Measurements from ENCODE around the gene LTBP3.

LTBP3 gene

GRCh38 chr11:65553301-65554001 is 4.7 kb downstream of the LTBP3 start:
- no peak for DNase-seq

- DNase-seq, result no peak
Observed at GRCh38 chr11:65552388-65552951, 5.7 kb downstream of the LTBP3 start.

DNA sequence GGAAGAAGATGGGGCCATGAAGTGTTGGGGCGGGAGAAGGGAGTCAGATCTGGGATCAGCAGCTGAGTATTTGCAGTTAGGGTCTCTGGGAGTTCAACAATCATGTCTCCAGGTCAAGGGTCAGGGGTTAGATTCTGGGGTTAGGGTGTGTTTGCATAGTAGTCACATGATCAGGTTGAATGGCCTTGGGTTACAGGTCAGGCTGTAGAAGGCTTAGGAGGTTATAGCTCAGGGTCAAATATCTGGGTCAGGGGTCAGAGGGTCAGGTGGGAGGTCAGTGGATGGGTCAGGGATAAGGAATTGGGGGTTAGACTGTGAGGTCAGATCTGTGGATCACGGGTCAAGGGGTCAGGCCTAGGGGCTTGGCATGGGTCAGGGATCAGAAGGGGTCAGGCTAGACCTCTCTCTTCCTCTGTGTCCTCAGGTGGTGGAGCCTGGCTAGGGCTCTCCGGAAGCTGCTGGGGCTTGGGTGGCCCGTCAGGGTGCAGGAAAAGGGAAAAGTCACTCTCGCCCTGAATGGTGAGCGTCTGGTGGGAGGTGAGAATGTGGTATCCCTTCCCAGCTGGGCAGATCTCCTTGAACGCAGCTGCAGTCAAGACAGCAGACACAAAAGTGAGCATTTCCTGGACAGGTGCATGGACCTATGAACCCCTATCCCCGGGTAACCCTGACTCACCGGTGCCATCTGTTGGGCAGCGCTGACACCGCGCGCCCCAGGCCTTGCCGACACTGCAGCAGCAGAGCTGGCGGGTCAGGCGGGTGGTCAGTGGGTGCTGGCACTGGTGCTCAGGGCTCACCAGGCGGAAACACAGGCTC is 6.4 kb downstream of the LTBP3 start:
- no peak for DNase-seq

GRCh38 chr11:65549096-65549495 is 9.1 kb downstream of the LTBP3 start:
- no peak for DNase-seq

DNA sequence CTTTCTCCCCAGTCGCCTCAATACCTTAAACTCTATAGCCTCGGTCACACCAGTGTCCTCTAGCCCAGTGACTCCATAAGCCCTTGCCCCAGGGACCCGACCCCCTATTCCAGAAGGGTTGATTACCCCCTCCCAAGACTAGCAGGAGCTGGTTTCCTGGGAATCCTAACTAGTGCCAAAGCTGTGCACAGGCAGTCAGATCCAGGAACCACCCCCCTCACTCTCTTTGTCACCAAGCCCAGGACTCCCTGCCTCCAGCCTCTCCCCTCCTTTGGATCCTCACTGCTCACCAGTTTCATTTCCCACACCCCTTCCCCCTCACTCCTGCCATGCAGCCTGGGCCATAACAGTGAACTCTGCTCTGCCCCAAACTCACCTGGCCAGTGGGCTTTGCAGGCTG is 9.8 kb downstream of the LTBP3 start:
- DNase-seq, result no peak

DNA sequence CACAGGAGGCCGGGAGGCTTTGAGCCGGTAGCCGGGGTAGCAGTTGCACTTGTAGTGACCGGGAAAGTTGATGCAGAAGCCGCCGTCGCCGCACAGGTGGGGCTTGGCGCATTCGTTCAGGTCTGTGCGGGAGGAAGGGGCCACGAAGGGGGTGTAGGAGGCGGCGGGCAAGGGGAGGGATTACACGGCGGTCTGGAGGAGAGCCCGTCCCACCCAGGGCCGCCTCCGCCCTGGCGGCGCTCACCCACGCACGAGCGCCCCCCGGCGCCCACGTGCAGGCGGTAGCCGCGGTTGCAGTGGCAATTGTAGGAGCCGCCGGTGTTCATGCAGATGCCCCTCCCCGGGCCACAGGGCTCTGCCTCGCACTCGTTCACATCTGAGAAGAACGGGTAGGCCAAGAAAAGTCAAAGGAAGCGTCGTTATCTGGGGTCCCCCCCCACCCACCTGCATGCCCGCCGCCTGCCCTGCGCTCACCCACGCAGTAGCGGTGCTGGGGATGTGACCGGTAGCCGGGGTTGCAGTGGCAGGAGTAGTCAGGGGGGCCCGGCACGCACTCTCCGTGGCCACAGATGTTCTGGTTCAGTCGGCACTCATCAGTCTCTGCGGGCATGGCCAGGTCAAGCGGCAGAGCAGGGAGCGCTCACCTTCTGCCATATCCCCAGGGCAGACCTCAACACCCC is 10.6 kb downstream of the LTBP3 start:
- DNase-seq, result no peak

DNA sequence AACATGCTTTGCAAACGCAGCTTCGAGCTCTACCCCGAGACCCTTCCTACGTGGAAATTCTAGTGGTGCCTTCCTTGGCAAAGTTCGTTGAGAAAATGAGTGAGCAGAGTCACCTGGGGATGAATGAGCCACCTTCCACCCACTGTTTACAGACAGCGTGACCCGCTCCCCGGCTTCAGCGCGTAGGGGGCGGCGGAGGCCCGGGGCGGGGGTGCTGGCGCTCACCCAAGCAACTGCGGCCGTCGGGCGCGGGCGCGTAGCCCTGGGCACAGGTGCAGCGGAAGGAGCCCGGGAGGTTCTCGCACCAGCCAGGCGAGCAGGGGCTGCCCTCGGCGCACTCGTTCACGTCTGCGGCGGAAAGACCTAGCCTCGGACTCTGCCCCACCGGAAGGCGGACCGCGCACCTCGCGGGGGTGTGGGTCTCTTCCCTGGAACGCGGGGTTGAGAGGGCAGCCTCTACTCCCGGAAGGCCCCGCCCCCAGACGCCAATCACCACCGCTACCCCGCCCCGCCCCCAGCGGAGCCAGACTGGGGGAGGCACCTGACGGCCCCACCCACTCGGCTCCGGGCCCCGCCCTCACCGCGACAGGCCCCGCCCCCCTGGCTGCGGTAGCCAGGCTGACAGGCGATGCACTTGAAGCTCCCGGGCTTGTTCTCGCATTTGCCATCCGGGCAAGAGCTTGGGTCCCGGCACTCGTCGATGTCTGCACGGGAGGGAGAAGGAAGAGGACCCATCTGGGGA is 11.8 kb downstream of the LTBP3 start:
- peak; percentile 64 for DNase-seq

GRCh38 chr11:65545853-65546216 is 12.3 kb downstream of the LTBP3 start:
- DNase-seq, result no peak

GRCh38 chr11:65542738-65543390 is 15.3 kb downstream of the LTBP3 start:
- no peak for DNase-seq

GRCh38 chr11:65541093-65541982 is 16.8 kb downstream of the LTBP3 start:
- DNase-seq, result no peak

GRCh38 chr11:65540290-65541092 is 17.7 kb downstream of the LTBP3 start:
- DNase-seq, result peak; percentile 93

DNA sequence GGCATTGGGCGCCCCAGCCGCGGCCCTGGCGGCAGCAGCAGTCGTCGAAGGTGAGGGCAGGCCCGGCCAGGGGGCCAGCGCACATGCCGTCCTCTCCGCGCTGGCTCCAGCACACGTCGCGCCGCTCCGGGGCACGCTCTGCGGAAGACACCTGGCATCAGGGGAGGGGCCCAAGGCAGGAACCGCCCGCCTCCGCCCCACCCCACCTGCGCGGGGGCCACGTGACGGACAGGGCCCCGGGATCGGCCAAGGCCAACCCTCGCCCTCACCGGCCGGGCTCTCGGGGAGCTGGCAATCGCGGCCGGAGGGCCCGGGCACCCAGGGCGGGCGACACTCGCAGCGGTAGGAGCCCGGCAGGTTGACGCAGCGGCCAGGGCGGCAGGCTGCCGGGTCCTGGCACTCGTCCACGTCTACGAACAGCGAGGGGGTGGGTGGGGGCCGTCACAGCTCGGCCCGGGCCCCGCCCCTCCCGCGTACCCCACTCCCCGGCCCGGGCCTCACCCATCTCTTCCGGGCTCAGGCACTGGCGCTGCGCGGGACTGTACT is 18.3 kb downstream of the LTBP3 start:
- DNase-seq, result no peak

- peak; percentile 52 for DNase-seq
Observed at GRCh38 chr11:65538915-65539743, 19.0 kb downstream of the LTBP3 start.

GRCh38 chr11:65538232-65538914 is 19.8 kb downstream of the LTBP3 start:
- no peak for DNase-seq

DNA sequence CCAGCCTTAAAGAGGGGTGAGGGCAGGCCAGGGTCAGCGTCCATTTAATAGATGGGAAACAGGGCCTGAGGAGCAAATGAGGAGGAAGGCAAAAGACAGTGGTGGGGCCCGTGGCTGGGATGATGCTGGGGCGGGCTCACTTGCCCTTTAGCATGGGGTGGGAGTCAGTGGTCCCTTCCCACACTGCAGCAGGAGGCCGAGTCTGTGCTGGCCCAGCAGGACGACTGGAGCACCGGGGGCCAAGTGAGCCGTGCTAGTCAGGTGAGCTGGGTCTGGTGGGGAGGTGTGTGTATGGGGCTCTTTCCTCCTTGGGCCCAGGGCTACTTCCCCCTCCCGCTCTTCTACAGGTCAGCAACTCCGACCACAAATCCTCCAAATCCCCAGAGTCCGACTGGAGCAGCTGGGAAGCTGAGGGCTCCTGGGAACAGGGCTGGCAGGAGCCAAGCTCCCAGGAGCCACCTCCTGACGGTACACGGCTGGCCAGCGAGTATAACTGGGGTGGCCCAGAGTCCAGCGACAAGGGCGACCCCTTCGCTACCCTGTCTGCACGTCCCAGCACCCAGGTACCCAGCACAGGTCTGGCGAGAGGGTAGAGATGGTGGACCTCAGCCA is 20.4 kb downstream of the LTBP3 start:
- DNase-seq, result no peak

DNA sequence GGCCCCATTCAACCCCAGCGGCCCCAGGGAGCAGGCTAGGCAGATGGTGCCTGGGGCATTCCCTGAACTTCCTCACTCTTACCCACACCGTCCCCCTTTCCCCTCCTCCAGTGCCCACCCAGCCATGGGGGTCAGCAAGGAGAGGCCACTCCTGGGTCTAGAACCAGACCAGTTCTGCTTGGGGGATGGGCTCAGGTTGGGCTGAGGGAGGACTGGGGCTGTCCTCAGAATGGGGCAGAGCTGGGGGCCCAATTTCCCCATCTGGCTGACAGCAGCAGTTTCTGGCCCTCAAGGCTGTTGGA is 20.9 kb downstream of the LTBP3 start:
- no peak for DNase-seq

DNA sequence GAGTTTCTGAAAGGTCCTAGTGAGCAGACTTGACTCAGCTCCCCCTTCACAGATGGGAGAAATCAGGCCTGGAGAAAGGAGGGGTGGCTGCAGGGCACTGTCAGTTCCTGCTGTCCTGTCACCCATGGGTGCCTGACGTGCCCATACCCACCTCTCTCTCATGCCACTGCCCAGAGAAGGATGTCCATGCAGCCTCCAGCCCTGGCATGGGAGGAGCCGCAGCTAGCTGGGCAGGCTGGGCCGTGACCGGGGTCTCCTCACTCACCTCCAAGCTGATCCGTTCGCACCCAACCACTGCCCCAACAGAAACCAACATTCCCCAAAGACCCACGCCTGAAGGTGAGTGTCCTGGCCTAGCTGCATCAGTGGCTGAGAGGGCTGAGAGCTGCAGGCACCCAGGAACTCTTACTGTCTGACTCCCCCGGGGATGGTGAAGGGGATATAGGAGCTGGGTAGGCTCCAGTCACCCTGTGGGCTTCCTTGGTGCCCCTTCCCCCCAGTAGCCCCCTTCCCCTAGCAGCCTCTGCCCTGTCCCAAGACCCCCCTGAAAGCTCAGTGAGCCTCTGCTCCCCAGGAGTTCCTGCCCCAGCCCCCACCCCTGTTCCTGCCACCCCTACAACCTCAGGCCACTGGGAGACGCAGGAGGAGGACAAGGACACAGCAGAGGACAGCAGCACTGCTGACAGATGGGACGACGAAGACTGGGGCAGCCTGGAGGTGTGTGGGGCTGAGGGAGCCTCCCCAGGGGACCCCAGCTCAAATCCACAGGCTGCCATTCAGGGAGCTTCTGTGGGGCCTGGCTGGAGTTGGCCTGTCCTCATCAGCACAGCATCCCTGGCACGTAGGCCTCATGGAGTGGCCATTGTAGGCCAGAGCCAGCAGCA is 21.5 kb downstream of the LTBP3 start:
- no peak for DNase-seq
